Heart right ventricle (tissue), 16 donors: ENCODE results near the gene ISX. TPM values are rescaled to one million over a fixed set of nuclear protein-coding genes. Genes with fewer than 3 reads are reported as not detected.

Experiments
- ATAC-seq, 8 donors: fragments of 200-7000 bp; cut with Tn5 transposase; one replicate each; pipeline ENCODE4 v1.9.1; 2020; ENCODE audit warnings: mild to moderate bottlenecking in 8 of 8, moderate library complexity in 8 of 8, moderate number of reproducible peaks in 1 of 8
- DNase-seq, 2 donors: peaks; one replicate each; pipeline ENCODE4 v3.0.0-alpha.2; 2020
- H3K27ac ChIP-seq, 10 donors: fragments of 200-600 bp; sonication (generic) in 2 of 10; one replicate each; pipeline versions ENCODE4 v1.5.0 to v1.8.0; 2020 to 2022; ENCODE audit warnings: mild to moderate bottlenecking in 3 of 10
- H3K27me3 ChIP-seq, 7 donors: fragments of 200-600 bp; one replicate each; pipeline ENCODE4 v1.8.0; 2021 to 2022; ENCODE audit warnings: mild to moderate bottlenecking in 2 of 7
- H3K36me3 ChIP-seq, 9 donors: fragments of 200-600 bp; sonication (generic) in 1 of 9; one replicate each; pipeline versions ENCODE4 v1.5.0 to v1.8.0; 2020 to 2022; ENCODE audit warnings: mild to moderate bottlenecking in 2 of 9
- H3K4me1 ChIP-seq, 9 donors: fragments of 200-600 bp; sonication (generic) in 1 of 9; one replicate each; pipeline versions ENCODE4 v1.5.0 to v1.8.0; 2020 to 2022; ENCODE audit warnings: mild to moderate bottlenecking in 4 of 9
- H3K4me3 ChIP-seq, 10 donors: fragments of 200-600 bp; sonication (generic) in 2 of 10; one replicate each; pipeline versions ENCODE4 v1.5.0 to v1.8.0; 2020 to 2022; ENCODE audit warnings: mild to moderate bottlenecking in 7 of 10, moderate library complexity in 2 of 10
- H3K9me3 ChIP-seq, 11 donors: fragments of 200-600 bp in 10 of 11; sonication (generic) in 2 of 11; one replicate each; pipeline versions ENCODE4 v1.5.0 to v1.8.0; 2013 to 2022; ENCODE audit warnings: mild to moderate bottlenecking in 2 of 11, control low read depth in 1 of 11, moderate library complexity in 1 of 11
- CTCF ChIP-seq, 9 donors: fragments of 200-600 bp; sonication (generic) in 2 of 9; IDR thresholded peaks; one replicate each; pipeline versions ENCODE4 v1.5.0 to v1.8.0; 2021 to 2022; ENCODE audit warnings: antibody characterized with exemption in 9 of 9, mild to moderate bottlenecking in 5 of 9, moderate library complexity in 1 of 9
- WGBS, 2 donors: extraction: QIAGEN DNeasy Blood & Tissue Kit; methylation state at CpG; one replicate each; pipeline ENCODE4 v1.1.7; 2013; ENCODE audit warnings: inconsistent platforms in 1 of 2; 5-methylcytosine and 5-hydroxymethylcytosine counted together
- intact Hi-C, 10 donors: fragments of 100-400 bp; cut with DNase I; formaldehyde crosslinking; loops; one replicate each; pipeline versions ENCODE4 v1.11.1 to v1.14.2; 2022
- polyA plus RNA-seq, 2 donors: library from polyadenylated mRNA; stranded (reverse); fragments of 200-250 nt; gene quantifications; one replicate each; pipeline ENCODE4 v1.2.3, GENCODE V29; 2013
- total RNA-seq, 10 donors: library from RNA; stranded (reverse); fragmentation: NEBNext Ultra II Directional in 3 of 10; extraction: Animal tissue kit (Norgen Biotek cat#: 25700) in 3 of 10; gene quantifications; one replicate each; pipeline versions ENCODE4 v1.2.1 to v1.2.4, GENCODE V29; 2021 to 2023
- donor health status: Arrhythmogenic right ventricular cardiomyopathy.
- donor health status: ischemic (EF 13 %, LVEDD 7.1; RV severe dilation, severe dysfunction).
- donor health status: healthy with polysubstance abuse.
- donor health status: DM: no; HTN: yes; CAD: no.
- donor health status: DM: no; HTN: no; CAD: no.
- donor health status: ischemic (EF 25% LVEDD 6.9; RV normal size, moderate dysfunction).
- donor health status: ischemic (EF 25% LVEDD 5.7; RV mildly dilated, moderate dysfunction).
- donor health status: healthy.
- donor health status: DM: yes; HTN: yes; CAD: no.
- donor health status: Ischemic cardiomyopathy.
- donor health status: ischemic (EF 35%, LVEDD 5.7; RV mildly dilated, moderate dysfunction).
- donor health status: nonischemic (EF 11% LVEDD 7.7; RV severe dilation, severe dysfunction).
- donor health status: DM: yes; HTN: yes; CAD: no.
- donor health status: PGD.
- donor health status: ischemic (EF 29% LVEDD 5.4; RV normal size, mild dysfunction).
- donor health status: nonischemic (EF 23%, LVEDD 6.1; RV moderate dilation, normal function).

Gene ISX
- total and polyA plus RNA-seq, 12 donors, result not detected

- no peak for TF ChIP-seq CTCF (IDR thresholded peaks at IDR 0.05)
- DNase-seq (no peak), ATAC-seq (no peak)
- H3K27ac ChIP-seq, result no peak overlapping the region
- no peak overlapping the region for H3K4me3 ChIP-seq
- no peaks in the 10 kb centered on the region for H3K9me3 ChIP-seq
- WGBS, 2 donors, result 83 to 90% methylated on average over 3 of the region's 3 CpGs
- H3K4me1 ChIP-seq, result no peaks in the 10 kb centered on the region
- intact Hi-C loops, result no loop called here
- no peaks in the 10 kb centered on the region for H3K36me3 ChIP-seq
- peaks cover 0 to 37% (median 20%) of the 10 kb centered on the region in 7 donors for H3K27me3 ChIP-seq
Observed at GRCh38 chr22:35128637-35129036, 62.7 kb downstream of the ISX start.

- Histone ChIP-seq H3K36me3 (no peaks in the 10 kb centered on the region), H3K27me3 (peaks cover 0 to 48% (median 28%) of the 10 kb centered on the region in 7 donors), H3K9me3 (no peaks in the 10 kb centered on the region), H3K4me3 (no peak overlapping the region), H3K27ac (no peak overlapping the region), H3K4me1 (peaks cover 0 to 3% (median 0%) of the 10 kb centered on the region in 9 donors)
- ATAC-seq (no peak), DNase-seq (no peak)
- TF ChIP-seq CTCF (IDR thresholded peaks at IDR 0.05), result no peak
- intact Hi-C loops, result no loop called here
- WGBS, 2 donors, result 38 to 60% methylated on average over 4 of the region's 4 CpGs
Observed at GRCh38 chr22:35131525-35132000, 65.6 kb downstream of the ISX start.

DNA sequence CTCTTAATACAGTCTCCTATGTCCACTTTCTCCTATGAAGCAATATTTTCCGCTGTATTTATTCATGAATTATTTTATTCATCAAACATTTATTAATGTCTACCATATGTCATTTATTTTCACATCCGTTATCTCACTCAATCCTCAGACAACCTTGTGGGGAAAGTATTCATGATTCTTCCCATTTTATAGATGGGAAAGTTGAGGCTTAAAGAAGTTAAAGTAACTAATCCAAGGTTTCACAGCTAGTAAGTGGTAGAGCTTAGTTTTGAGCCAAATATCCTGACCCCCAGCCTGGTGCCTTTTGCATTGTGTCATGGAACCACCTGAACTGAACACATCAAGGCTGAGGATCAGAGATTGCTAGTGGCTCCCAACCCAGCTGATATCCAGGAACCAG is 66.6 kb downstream of the ISX start:
- no peaks in the 10 kb centered on the region for H3K36me3 ChIP-seq
- no peak overlapping the region for H3K4me3 ChIP-seq
- peaks cover 0 to 3% (median 0%) of the 10 kb centered on the region in 9 donors for H3K4me1 ChIP-seq
- no peaks in the 10 kb centered on the region for H3K9me3 ChIP-seq
- no peak overlapping the region for H3K27ac ChIP-seq
- ATAC-seq (no peak), DNase-seq (no peak)
- intact Hi-C loops, result no loop called here
- no peak for TF ChIP-seq CTCF (IDR thresholded peaks at IDR 0.05)
- WGBS, 2 donors, result 93 to 97% methylated on average over 2 of the region's 2 CpGs
- H3K27me3 ChIP-seq, result peaks cover 0 to 48% (median 22%) of the 10 kb centered on the region in 7 donors

- ATAC-seq (no peak), DNase-seq (no peak)
- intact Hi-C loops, result no loop called here
- no peaks in the 10 kb centered on the region for H3K36me3 ChIP-seq
- TF ChIP-seq CTCF (IDR thresholded peaks at IDR 0.05), result no peak
- no peak overlapping the region for H3K27ac ChIP-seq
- peaks cover 0 to 50% (median 19%) of the 10 kb centered on the region in 7 donors for H3K27me3 ChIP-seq
- peaks cover 0 to 3% (median 0%) of the 10 kb centered on the region in 9 donors for H3K4me1 ChIP-seq
- no peaks in the 10 kb centered on the region for H3K9me3 ChIP-seq
- 69 to 78% methylated on average over 14 of the region's 14 CpGs for WGBS, 2 donors
- H3K4me3 ChIP-seq, result no peak overlapping the region
Observed at GRCh38 chr22:35133702-35134380, 67.9 kb downstream of the ISX start.
